ENCODE measurements around the gene FBXL4. TPM values are rescaled to one million over a fixed set of nuclear protein-coding genes. Genes with fewer than 3 reads are reported as not detected.

FBXL4 gene
- total RNA-seq, 4 donors from 2014 or later: 14.7 to 18.4 (median 17.3) TPM

GRCh38 chr6:98932381-98932780, 15.4 kb downstream of the FBXL4 start:
- no peak overlapping the region for H3K4me3 ChIP-seq (ENCODE audit: low read depth, poor library complexity, severe bottlenecking)
- WGBS, 2 donors: 66 to 75% methylated on average over 7 of the region's 7 CpGs
- no peak for DNase-seq (ENCODE audit: low spot score in 2 of 2)
- intact Hi-C loops (cut with DNase I; ENCODE audit: low total_unique reads): no loop called here
- no peak for TF ChIP-seq POLR2A (IDR thresholded peaks at IDR 0.05)
- TF ChIP-seq CTCF (IDR thresholded peaks at IDR 0.05): no peak

- WGBS, 2 donors: 81 to 85% methylated on average over 3 of the region's 3 CpGs
- H3K4me3 ChIP-seq (ENCODE audit: low read depth, poor library complexity, severe bottlenecking): no peak overlapping the region
- intact Hi-C loops (cut with DNase I; ENCODE audit: low total_unique reads): no loop called here
- no peak for DNase-seq (ENCODE audit: low spot score in 2 of 2)
- no peak for TF ChIP-seq CTCF (IDR thresholded peaks at IDR 0.05)
- TF ChIP-seq POLR2A (IDR thresholded peaks at IDR 0.05): no peak
Measured at GRCh38 chr6:98931696-98932095, 16.1 kb downstream of the FBXL4 start.

GRCh38 chr6:98929498-98930060, 18.2 kb downstream of the FBXL4 start:
- WGBS, 2 donors: 82 to 86% methylated on average over 2 of the region's 2 CpGs
- H3K4me3 ChIP-seq (ENCODE audit: low read depth, poor library complexity, severe bottlenecking): no peak overlapping the region
- DNase-seq (ENCODE audit: low spot score in 2 of 2): no peak
- TF ChIP-seq POLR2A (IDR thresholded peaks at IDR 0.05) (no peak), CTCF (IDR thresholded peaks at IDR 0.05) (no peak)
- intact Hi-C loops (cut with DNase I; ENCODE audit: low total_unique reads): no loop called here

- no peak for DNase-seq (ENCODE audit: low spot score in 2 of 2)
- intact Hi-C loops (cut with DNase I; ENCODE audit: low total_unique reads): no loop called here
- H3K4me3 ChIP-seq (ENCODE audit: low read depth, poor library complexity, severe bottlenecking): no peak overlapping the region
- 98 to 99% methylated on average over 3 of the region's 3 CpGs for WGBS, 2 donors
- TF ChIP-seq POLR2A (IDR thresholded peaks at IDR 0.05): no peak
- no peak for TF ChIP-seq CTCF (IDR thresholded peaks at IDR 0.05)
Measured at GRCh38 chr6:98928688-98929087, 19.1 kb downstream of the FBXL4 start.

- TF ChIP-seq POLR2A (IDR thresholded peaks at IDR 0.05) (no peak), CTCF (IDR thresholded peaks at IDR 0.05) (no peak)
- DNase-seq (ENCODE audit: low spot score in 2 of 2): no peak
- no peak overlapping the region for H3K4me3 ChIP-seq (ENCODE audit: low read depth, poor library complexity, severe bottlenecking)
- intact Hi-C loops (cut with DNase I; ENCODE audit: low total_unique reads): no loop called here
Measured at GRCh38 chr6:98927534-98927933, 20.2 kb downstream of the FBXL4 start.

- 73 to 74% methylated on average over 5 of the region's 5 CpGs for WGBS, 2 donors
- H3K4me3 ChIP-seq (ENCODE audit: low read depth, poor library complexity, severe bottlenecking): no peak overlapping the region
- TF ChIP-seq POLR2A (IDR thresholded peaks at IDR 0.05) (no peak), CTCF (IDR thresholded peaks at IDR 0.05) (no peak)
- DNase-seq (ENCODE audit: low spot score in 2 of 2): no peak
- intact Hi-C loops (cut with DNase I; ENCODE audit: low total_unique reads): no loop called here
Measured at GRCh38 chr6:98925831-98926230, 21.9 kb downstream of the FBXL4 start.

All from lower leg skin (tissue), 4 donors.